Measurements from ENCODE around the gene ATG16L2.

- TF ChIP-seq CTCF (IDR thresholded peaks at IDR 0.05): no peak
- no peak for TF ChIP-seq POLR2A (IDR thresholded peaks at IDR 0.05)
These were observed 15.8 kb upstream of the ATG16L2 start for GRCh38 chr11:72798361-72798760.

All from esophagus squamous epithelium (tissue), 4 donors.